ENCODE measurements around the gene NDUFAF8. TPM values are rescaled to one million over a fixed set of nuclear protein-coding genes. Genes with fewer than 3 reads are reported as not detected.

NDUFAF8 gene
- total RNA-seq, 4 donors from 2014 or later, result 1.8 to 31.9 (median 6.7) TPM

- Histone ChIP-seq H3K27me3 (no peaks in the 10 kb centered on the region), H3K9me3 (no peaks in the 10 kb centered on the region), H3K4me1 (peaks cover 0 to 5% of the 10 kb centered on the region in 2 donors), H3K27ac (no peak overlapping the region), H3K4me3 (no peak overlapping the region), H3K36me3 (no peaks in the 10 kb centered on the region)
- no peak for DNase-seq
- TF ChIP-seq POLR2A (IDR thresholded peaks at IDR 0.05) (no peak), CTCF (IDR thresholded peaks at IDR 0.05) (no peak)
- intact Hi-C loops (cut with DNase I; ENCODE audit: low total_unique reads), result no loop called here
Measured at GRCh38 chr17:81242421-81243332, 3.6 kb downstream of the NDUFAF8 start.

DNA sequence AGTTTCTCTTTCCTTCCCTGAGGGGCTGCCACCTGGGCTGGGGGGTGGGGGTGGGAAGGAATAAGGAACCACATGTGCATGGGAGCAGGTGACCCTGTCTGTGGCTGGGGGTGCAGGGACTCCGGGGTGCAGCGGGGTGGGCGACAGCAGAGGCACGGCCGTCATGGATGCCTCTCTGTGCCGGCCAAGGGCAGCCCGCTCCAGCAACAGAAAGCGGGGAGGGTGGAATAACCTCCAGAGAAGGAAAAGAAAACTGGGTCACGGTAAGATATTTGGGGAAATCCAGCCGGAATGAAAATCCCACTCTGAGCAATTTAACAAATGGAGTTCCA, 4.2 kb downstream of the NDUFAF8 start:
- Histone ChIP-seq H3K4me3 (no peak overlapping the region), H3K27ac (no peak overlapping the region), H3K9me3 (no peaks in the 10 kb centered on the region), H3K27me3 (no peaks in the 10 kb centered on the region), H3K36me3 (no peaks in the 10 kb centered on the region), H3K4me1 (no peaks in the 10 kb centered on the region)
- intact Hi-C loops (cut with DNase I; ENCODE audit: low total_unique reads), result no loop called here
- TF ChIP-seq CTCF (IDR thresholded peaks at IDR 0.05) (no peak), POLR2A (IDR thresholded peaks at IDR 0.05) (no peak)
- no peak for DNase-seq

DNA sequence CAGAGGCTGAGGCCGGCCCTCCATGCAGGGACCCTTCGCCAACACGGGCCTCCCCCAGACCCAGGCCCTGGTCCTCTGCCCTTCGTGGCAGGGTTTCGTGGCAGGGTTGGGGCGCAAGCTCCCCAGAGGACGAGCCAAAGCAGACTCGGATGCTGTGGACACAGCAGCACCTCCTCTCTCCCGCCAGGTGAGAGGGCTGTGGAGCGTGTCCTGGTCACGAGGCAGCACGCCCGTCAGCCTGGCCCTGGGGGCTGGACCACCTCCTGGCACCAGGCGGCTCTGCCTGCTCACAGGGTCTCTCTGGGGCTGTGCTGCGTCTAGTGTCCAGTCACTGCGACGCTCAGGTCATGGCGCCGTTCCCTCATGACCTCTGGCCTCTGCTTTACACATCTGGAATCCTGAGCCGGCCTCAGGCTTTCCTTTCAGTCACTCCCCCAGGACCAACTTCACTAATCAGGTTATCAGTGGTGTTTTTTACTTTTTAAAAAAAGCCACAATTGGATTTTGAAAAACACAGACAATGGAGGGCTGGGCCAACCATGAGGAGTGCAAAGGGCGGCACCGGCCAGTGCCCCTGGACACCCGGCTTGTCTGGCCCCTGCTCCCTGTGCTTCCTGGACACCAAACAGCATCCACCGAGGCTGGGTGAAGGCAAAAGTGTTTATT, 5.4 kb downstream of the NDUFAF8 start:
- intact Hi-C loops (cut with DNase I; ENCODE audit: low total_unique reads), result no loop called here
- Histone ChIP-seq H3K9me3 (no peaks in the 10 kb centered on the region), H3K36me3 (no peaks in the 10 kb centered on the region), H3K4me3 (no peak overlapping the region), H3K4me1 (no peaks in the 10 kb centered on the region), H3K27ac (no peak overlapping the region), H3K27me3 (no peaks in the 10 kb centered on the region)
- TF ChIP-seq POLR2A (IDR thresholded peaks at IDR 0.05) (no peak), CTCF (IDR thresholded peaks at IDR 0.05) (no peak)
- DNase-seq, result no peak

DNA sequence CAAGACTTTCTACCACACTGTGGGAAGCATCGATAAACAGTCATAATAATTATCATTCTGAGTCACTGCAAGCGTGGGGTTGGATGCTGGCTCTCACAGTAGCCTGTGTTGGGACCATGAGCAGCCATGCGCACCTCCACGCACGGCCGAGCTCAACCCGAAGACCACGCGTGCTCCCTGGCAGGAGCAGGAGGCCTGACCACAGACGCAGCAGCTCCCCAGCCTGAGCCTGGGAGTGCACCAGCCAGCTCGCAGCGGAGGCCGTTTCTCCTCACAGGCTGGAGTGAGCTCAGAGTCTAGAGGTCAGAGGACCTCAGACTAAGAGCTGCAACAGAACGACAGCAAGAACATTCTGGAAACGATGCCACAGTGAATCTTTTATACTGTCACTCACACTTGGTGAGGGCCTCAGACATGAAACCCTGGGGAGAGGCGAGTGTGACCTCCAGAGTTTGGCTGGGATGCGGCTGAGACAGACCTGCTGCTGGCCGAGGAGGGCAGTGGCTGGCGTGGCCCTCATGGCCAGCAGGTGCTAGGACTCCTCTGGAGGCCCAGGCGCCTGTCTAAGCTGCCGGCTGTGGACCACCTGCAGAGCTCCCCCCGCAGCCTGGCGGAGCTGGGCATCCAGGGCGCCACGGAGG, 6.0 kb downstream of the NDUFAF8 start:
- H3K4me1 ChIP-seq, result no peaks in the 10 kb centered on the region
- H3K36me3 ChIP-seq, result no peaks in the 10 kb centered on the region
- no peak overlapping the region for H3K27ac ChIP-seq
- H3K27me3 ChIP-seq, result no peaks in the 10 kb centered on the region
- TF ChIP-seq POLR2A (IDR thresholded peaks at IDR 0.05), result no peak
- no peak for TF ChIP-seq CTCF (IDR thresholded peaks at IDR 0.05)
- DNase-seq, result no peak
- intact Hi-C loops (cut with DNase I; ENCODE audit: low total_unique reads), result no loop called here
- no peaks in the 10 kb centered on the region for H3K9me3 ChIP-seq
- no peak overlapping the region for H3K4me3 ChIP-seq

Measured in uterus (tissue), 4 donors.